OCI-M2 (cell line): ENCODE results near the gene MEG3.

Experiments used
- DNase-seq: peaks from one replicate; lab custom pipeline; 2025; ENCODE audit not compliant: unreplicated experiment; lab: John Stamatoyannopoulos, UW

MEG3 gene

DNA sequence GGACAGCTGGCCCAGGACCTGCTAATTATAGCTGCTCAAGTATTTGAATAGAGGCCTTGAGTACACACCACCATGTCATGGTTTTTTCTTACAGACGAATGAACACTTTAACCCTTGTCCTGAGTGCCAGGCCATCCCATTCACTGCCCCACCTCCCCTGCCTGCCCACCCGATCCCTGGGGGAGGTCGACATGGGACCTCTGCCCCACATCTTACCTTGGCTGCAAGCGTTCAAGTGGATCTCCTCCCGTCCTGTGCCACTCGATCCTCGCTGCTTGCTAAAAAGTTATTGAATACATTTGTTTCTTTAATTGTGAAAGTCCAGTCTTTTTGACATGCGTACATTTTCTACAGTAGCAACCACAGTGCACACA lies 67.3 kb downstream of the MEG3 start:
- DNase-seq: no peak

DNA sequence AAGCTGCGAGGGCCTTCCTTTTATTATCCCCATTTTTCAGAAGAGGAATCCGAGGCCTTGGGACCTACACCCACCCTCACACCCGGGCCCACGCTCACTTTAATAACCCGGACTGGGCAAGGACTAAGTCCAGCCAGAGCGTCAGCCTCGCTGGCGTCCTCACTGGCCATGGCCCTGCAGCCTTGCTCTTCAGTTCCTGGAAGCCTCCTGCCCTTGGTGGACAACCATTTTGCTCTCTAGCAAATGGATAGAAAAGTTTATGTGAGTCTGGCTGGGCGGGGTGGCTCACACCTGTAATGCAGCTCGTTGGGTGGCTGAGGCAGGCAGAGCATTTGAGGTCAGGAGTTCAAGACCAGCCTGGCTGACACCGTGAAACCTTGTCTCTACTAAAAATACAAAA lies 67.8 kb downstream of the MEG3 start:
- no peak for DNase-seq

DNA sequence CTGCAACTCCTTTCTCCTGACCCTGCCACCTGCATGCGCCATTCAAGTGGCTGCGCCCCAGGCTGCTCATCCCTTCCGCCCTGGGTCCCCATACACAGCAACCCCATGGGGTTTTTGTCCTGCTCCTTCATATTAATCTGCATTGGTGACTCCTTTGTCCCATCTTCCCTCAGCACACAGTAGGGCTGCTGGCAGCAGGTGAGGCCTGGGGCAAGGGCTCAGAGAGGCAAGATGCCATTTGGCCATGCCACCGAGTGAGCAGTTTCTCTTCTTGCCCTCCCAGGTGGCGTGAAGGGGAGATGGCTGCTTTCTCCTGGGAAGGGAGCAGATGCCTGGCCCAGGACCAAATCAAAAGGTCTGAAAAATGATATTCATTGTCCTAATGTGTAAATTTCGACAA lies 68.5 kb downstream of the MEG3 start:
- no peak for DNase-seq

DNA sequence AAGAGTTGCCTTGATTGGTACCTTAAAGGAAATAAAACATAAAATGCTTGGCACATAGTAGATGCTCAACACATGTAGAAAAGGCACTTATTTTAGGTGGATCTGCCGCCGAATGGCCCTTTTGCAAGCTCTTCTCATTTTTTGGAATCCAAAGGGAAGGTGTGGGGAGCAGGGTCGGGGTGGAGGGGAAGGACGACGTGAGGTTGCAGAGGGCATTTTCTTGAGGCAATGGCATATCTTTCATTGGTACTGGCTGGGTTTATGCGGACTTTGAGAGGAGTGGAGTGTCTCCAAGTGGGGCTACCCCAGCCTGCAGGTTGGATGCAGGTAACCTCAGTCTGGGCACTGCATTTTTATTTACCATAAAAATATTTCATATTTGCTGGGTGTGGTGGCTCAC lies 69.5 kb downstream of the MEG3 start:
- DNase-seq: no peak

DNA sequence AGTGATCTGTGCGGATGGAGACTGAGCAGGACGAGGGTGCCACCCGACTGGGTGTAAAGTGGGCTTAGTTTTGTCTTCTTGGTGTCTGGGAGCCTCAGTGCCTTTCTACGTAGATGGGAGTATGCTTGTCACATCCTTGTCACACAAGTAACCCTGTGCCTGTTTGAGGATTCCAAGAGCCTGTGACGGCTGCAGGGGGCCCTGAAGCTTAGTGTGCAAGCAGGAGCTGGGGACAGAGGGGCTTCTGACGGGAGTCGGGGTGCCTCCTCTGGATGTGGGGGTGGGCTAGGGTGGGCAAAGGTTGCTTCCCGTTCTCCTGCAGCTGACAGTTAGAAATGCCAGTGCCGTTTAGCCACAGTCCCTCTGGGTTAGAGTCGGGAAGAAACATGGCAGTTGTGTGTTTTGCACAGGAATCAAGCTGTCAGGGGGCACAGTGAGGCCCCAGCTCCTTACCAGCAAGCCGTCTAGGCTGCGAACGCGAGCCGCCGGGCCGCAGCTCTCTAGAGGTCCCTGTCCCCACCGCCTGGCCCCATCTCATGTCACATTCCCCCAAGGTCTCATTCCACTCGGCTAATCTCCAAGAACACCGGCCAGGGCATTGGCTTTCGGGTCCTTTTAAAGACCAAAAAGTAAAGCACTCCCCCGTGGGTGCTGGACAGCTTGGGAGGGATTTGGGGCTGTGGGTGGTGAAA lies 70.6 kb downstream of the MEG3 start:
- no peak for DNase-seq

DNA sequence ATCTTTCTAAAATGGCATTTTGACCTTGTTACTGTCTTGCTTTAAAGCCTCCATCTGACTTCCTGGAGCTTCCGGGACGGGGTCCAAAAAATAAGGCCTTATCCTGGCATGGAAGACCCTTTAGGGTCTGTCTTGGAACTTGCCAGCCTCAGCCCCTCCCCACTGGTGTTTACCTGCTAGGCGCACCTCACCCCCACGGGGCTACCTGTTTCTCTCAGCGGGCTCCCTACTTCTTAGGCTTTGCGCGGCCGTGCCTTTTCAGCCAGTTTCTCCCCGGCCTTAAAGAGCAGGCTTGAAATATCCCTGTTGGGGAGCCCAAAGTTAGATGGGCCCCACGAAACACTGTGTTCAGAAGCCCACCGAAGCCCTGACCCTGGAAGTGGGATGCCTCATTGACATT lies 72.5 kb downstream of the MEG3 start:
- no peak for DNase-seq

DNA sequence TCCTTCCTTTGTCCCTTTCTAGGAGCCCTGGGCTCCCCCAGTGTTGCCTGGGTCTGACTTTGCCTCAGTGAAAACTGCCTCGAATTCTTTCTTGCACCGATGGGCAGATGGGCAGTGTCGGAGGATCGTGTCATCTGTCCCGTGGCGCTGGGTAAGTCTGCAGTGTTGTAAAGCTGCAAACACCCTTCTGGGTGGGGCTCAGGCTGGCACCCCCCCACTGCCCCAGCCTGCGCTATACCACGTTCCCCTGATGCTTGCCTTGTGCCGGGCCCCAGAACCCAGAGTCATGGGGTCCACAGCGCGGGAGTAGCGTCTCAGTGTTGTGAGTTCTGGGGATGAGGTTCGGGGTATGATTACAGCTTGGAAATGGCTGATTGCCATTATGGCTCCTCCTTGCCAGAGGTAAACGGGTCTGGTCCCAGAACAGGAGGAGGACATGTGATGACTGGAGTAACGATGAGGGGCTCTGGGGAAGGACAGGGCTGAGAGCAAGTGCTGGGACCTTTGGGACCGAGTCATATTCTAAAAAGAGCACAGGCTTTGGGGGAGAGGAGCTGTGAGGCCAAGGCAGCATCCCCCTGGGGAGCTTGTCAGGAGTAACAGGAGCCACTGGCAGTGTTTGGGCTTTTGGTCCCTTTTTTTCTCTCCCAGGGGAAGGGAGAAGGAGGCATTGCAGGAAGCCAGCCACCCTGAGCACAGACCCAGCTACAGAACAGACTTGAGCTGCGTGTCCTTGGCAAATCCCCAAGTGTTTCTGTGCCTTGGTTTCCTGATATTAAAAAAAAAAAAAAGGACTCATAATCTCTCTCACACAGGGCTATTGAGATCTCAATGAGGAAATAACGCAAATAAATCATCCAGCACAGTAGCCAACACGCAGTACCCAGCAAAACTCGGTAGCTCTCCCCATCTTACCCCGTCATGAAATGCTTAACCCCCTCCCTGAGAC lies 73.3 kb downstream of the MEG3 start:
- no peak for DNase-seq

DNA sequence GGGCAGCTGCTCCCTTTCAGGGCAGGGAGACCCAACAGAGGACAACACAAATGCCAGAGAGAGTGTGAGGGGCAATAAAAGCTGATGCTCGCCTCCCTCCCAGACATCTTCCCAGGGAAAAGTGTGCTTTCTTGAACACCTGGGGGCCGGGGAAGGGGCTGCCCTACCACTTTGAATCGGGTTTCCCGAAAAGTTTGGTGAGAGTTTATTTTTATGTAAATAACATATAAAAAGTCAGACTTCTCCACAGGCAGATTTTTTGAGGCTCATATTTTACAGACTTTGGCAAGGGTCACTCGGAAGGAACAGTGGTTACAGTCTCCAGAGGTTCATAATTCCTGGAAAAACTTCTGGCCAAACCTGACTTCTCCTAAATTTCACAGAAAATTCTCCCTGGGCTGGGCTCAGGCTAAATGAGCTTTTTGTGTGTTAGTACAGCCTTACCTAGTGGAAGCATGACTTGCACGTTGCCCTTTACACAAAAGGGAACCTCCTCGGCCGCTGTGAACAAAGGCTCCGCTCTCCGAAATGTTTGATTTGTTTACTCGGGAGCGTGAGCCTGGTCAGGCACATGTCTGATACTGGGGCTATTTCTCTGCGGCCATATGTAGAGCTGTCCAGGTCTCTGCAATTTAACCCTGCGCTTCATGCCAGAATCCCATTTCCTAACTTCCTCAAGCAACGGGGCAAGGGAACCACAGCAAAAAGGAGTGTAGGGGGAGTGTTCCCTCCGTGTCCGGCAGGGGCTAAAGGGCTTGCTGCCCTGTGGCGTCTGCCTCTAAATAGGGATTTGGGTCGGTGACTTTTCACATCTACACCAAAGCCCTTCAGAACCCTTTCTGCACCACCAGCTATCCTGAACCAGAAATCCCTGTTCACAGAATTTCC lies 74.2 kb downstream of the MEG3 start:
- no peak for DNase-seq

DNA sequence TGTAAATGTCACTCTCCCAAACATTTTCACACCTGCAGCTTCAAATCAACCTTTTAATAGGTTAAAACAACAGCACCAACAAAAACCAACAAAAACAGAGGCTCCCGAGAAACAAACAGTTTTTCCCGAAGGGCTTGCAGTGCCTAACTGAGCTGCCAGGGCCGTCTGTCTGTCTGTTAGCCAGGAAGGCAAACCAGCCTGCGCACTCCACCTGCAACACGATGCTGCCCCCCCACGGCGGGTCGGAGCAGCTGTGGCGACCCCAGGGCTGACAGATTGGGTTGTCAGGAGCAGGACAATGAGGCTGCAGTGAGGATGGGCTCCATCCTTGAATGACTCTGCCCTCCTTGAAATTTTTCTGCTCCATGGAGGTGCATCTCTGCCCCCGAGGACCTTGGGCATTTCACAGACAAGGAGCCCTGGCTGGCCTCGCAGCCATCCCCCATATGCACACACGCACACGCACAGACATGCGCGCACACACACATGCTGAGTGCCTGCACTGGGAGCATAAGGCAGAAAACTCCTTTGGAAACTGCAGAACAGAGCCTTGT lies 75.0 kb downstream of the MEG3 start:
- no peak for DNase-seq

DNA sequence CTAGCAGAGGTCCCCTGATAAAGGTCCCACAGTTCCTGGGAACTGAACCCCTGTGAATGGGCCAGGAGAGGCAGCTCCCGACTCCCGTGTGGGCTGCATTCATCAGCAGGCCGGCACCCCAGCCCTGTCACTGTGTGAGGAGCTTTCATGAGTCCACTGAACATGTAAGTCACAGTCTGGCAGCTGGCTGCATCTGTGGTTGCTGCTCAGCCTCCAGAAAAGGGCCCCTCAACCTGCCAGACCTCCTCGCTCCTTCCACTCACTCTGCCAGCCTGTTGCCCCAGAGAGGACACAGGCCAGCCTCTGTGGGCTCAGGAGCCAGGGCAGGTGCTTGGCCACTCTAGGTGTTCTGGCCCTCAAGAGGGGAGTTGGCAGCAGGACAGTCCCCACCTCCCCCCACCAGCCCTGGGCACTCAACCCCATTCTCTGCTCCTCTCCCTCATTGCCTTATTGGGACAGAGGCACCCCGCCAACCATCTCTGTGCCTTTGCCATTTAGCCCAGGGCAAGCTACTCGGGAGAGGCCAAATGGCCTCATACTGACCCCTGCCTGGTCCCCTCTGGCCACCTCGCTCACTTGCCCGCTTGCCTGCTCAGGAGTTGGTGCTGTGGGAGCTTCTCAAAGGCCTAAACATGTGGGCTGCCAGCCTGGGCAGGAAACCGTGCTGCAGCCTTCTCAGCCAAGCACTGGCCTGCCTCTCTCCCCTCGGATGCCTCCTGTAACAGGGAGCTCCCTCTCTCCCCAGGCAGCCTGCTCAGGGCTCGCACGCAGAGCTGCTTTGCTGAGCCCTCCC lies 75.7 kb downstream of the MEG3 start:
- no peak for DNase-seq

DNA sequence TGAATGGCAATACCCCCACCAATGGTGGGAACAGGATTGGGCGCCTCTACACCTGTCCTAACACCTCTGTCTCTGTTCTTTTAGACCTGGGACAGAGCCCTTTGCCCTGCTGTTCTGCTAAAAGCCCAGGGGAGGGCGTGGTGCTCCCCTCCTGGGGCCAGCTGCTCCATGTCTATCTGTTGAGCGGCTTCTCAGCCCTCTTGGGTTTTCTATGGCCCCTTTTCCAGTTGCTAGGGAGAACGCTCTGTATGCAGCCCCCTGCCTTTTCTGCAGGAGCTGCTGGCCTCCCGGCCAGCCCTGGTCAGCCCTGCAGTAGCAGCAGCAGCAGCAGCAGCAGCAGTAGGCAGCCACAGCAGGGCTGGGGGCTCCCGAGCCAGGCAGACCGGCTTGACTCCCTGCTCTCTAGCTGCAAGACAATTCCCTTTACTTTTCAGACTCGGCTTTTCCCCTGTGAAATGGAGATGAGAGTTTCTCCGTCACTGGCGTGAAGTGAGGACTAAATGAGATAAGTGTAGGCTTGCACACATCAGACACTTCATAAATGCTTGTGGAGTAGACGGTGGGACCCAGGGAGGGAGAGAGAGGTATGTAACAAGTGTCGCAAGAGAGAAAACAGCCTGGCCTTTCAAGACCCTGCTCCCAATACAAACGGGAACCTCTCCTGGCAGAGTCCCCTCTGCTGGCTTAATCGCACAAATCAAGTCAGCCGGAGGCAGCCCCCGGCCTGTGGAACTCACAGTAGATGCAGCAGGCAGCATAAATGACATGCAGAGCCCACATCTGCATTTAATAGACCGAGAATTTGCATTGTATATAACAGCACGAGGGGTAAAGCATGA lies 76.6 kb downstream of the MEG3 start:
- no peak for DNase-seq

DNA sequence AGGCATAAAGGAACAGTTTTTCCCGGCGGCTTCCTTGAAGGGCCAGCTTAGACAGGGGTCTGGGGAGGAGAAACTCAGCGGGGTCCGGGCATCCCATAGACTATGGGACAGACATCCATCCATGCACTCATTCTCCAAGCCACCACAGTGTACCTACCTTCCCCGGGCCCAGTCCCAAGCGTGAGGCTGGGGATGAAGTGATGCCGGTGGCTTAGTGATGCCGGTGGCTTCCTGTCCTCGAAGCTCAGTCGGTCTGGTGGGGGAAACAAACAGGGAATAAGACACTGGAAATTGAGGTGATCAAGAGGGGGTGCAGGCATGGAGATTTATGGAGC lies 77.2 kb downstream of the MEG3 start:
- DNase-seq: no peak

DNA sequence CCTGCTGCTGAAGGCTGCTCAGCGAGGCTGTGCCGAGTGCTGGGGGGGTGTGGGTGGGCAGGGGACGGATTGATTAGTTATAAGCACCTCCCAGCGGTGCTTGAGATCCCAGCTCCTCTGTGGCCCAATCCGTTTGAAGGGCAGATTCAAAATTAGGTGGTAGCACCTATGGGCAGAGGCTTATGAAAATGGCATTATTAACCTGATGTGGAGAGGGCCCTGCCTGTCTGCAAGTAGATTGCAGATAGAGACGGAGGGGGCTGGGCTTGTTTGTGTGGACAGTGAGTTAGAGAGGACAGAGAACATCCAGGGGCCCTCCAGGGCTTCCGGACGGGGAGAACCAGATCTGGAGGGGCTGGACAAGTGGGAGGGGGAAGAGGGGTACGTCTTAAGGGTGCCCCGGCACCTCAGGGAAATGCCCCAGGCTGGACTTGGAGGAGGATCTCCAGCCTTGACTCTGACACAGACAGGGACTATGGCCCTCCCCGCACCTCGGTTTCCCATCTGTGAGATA lies 77.8 kb downstream of the MEG3 start, which contains the start of gene RTL1:
Gene RTL1, minus strand, starts transcription at position 51 of the 514 bp plus-strand sequence. CDS start 18,934 bp downstream, outside the sequence.
- DNase-seq: no peak

DNA sequence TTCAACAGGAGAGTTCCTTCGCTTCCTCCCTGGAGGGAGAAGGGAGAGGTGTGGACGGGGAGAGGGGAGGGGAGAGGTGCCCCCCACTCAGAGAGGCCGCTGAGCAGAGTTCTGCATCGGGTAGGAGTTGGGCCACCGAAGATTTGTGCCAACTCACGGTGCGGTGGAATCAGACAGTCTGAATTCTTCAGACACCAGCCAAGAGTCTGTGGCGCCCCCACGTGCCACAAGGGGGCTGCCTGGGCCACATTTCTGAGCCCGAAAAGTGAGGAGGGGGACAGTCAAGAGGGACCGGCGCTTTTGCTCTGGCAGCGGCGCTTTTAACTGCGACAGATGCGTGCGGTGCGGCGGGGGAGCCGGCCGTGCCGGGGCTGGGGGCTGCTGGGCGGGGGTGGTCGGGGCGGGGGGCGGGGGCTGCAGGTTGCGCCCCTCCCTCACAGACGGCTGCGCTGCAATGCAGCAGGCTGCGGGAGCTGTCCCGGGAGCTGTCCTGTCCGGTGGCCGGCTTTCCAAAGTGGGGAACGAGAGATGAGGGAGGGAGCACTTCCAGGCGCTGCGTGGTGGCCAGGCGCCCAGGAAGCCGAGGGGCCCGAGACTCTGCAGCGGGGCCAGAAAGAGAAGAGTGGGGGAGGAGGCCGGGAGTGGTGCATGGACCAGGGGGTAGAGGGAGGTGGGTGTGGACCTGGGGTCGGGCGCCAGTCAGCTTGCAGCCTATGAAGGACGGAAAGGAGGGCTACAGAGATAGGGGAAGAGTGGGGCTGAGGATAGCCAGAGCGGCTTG lies 78.6 kb downstream of the MEG3 start:
- DNase-seq: no peak

DNA sequence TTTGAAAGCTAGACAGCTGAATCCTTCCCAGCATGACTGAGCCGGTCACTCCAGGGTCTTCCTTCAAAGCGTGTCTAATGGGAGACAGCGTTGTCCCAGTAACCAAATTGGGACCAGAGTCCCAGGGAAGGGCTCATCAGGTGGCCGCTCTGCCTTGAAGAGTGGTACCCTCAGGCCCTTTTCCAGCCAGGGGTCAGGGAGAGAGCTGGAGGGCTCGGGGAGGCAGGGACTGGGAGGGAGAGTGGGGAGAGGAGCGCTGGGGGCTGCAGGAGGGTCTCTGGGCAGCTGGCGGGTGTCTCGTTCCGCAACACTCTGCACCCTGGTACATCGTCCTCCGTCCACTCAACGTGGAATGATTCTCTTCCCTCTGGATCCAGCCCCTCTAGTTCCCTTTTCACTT lies 79.2 kb downstream of the MEG3 start:
- no peak for DNase-seq

DNA sequence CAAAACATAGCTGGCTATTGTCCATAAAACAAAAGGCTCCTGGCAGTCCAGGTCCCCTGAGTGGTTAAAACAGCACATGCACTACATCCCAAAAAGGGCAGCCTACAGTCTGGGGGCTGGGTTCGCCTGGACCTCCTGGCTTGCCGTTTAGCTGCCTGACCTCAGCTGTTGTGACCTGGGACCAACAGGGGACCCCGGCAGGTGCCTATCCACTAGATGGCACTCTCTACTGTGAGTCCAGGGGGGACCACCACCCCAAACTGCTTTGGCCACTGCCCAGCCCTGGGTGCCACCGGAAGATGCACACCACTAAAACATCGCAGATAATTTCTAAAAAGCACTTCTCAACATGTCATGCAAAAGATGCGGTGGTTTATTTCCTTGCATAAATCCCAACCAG lies 80.5 kb downstream of the MEG3 start:
- no peak for DNase-seq

DNA sequence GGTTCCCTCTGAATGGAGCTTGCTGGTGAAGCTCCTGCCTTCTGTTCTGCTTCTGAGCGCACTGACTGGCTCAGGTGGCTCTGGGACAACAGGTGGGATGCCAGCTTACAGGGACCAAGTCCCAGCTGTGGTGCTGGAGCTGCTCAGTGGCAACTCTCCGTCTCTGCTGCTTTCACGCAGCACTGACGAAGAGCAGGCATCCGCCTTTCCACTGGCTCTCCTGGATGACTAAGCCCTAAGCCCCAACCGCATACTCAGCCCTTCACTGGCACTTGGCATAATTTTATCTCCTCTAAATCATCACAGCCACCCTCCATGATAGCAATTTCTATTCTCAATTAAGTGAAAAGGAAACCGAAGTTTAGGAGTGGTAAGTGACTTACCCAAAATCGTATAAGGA lies 81.3 kb downstream of the MEG3 start:
- DNase-seq: no peak

DNA sequence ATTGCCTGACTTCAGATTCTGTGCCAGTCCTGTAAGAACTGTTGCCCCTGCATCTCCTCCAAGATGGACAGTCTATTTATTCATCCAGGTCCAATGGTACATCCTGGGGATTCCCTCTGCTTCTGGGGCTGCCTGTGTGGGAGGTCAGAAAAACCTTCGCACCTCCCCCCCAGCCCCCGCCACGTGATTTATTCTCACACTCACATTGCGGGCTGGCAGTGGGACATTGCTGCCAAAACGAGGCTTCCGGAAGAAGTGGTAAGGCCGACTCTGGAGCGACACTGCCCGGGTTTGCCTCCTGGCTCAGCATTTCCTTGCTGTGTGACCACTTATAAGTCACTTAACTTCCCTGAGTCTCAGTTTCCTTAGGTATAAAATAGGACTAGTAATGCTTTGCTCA lies 83.5 kb downstream of the MEG3 start:
- no peak for DNase-seq
